CD4-positive, alpha-beta T cell treated with Interferon alpha-2 for 1 hour (primary cell): ENCODE results near the gene CNR1.

Experiments
- DNase-seq, 2 donors: peaks; one replicate each; pipeline ENCODE4 v3.0.0-alpha.2; 2020 to 2022

CNR1 gene

DNA sequence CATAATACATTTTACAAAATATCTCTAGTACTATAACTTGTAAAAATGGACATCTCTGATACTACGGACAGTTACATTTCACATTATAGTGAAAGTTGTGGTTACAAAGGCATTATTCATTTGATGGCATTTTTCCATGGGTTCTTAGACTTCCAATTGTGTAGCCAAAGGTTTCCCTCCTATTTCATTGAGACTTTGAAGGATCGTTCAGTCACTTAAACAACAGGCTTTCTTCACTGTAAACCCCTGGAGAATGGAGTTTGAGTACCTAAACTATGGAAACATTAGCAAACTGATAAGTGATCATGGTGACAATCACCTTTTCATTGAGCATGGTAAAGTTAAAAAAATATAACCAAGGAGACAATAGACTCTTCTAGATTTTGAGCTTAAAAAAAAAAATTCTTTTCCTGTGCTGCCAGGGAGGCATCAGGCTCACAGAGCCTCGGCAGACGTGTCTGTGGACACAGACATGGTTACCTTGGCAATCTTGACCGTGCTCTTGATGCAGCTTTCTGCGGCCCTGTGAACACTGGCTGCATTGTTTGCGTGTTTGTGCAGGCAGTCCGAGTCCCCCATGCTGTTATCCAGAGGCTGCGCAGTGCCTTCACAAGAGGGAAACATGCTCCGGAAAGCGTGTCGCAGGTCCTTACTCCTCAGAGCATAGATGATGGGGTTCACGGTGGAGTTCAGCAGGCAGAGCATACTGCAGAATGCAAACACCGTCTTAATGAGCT is 22.6 kb downstream of the CNR1 start:
- DNase-seq = no peak

DNA sequence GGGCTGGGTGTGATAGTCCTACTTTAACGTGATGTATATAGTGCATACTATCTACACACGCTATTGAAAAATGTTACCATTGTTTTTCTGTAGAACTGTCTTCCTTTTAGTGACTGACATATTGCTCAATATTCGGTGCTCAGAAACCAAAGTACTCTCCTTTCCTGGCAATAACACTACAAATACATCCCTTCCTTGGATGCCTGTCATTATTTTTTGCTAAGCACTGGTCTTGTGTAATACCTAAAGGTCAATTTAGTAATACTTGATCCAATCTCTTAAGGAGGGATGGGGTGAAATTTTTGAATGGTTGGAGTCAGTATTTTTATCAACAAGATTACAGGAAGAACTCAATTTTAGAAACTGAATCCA is 23.9 kb downstream of the CNR1 start:
- no peak for DNase-seq

DNA sequence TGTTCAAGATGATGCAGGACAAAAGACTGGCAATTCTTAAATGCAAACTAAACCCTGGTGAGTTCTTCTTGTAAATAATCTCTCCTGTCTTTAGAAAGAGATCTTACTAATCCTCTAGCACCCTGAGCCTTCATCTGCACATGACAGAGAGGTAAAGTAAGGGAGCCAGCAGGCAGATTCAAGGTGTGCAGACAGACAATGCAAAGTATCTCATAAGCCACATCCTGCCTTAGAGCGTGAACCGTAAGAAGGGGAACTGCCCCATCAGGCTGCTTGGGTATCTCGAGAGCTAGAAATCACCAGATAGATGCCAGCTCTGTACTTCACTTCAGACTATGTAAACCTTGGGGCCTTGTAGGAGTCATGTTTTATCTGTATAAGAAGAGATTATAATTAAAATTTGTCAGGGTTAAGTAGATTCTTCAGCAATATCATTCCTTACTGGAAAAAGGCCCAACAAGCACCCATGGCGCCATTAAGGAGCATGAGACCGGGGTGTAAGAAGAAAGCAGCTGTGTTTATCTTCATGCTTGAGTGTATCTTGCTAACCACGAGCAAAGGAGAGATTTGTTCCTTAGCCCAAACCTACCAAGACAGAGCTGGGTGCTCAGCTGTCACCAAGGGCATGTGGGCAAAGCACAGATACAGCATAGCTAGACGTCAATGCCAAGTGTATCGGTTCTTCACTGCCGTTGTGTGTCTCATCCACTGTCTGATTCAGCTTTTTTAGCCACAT is 24.4 kb downstream of the CNR1 start:
- DNase-seq = peak in 1 of 2 donors; percentile 55

DNA sequence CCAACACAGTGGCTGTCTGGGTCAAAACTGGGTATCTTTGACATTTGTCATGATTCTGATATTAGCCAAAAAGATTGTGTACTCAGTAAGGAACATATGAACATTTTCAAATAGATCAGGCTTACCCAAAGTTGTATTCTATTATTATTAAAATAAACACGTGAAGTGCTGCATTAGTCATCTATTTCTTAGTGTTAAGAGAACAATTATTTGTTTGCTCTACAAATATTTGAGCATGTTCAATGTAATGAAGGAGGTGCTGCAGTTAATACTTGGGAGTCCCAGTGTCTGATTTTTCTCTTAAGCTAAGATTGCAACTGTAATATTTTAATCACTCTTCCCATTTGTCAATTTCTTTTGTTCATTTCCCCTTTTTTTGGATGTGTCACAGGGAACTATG is 28.2 kb downstream of the CNR1 start:
- DNase-seq = no peak

DNA sequence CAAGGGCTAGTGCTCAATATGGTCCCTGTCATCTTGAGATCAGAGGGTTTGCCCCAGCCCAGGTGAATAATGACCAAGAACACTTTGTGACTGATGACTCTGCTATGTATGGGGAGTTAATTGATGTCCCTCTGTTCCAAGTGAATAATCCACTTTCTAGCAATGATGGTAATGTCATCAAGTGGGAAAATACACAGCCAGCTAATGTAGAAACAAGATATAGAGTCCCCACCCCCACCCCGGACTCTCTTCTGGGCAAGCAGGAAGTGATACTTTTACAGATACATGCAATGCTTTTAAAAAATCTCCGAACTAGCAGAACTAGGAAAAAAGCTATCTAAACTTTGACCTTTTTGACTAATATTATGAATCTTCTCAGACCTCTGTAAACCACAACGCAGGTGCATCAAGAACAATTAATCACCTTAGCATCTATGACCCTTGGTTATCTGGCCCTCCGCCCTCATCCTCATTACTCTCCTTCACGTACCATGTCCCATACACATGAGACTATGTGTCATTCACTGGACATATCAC is 30.5 kb downstream of the CNR1 start:
- DNase-seq = no peak

DNA sequence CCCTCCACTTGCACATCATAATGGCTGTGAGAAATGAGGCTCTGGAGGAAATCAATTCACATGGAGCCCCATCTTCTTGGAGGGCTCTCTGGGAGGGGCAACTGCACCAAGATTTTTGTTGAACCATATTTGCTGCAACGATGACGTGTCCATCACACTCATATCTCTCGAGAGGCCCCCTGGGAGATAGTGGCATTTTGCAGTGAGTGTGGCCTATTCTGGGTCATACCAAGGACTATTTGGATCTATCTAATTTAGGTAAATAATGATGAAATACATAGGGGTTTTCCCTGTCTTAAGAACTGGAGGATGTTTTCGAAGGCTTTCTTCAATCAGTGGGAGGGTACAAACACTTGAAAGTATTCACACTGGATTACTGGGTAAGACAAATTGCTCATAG is 31.6 kb downstream of the CNR1 start:
- no peak for DNase-seq

DNA sequence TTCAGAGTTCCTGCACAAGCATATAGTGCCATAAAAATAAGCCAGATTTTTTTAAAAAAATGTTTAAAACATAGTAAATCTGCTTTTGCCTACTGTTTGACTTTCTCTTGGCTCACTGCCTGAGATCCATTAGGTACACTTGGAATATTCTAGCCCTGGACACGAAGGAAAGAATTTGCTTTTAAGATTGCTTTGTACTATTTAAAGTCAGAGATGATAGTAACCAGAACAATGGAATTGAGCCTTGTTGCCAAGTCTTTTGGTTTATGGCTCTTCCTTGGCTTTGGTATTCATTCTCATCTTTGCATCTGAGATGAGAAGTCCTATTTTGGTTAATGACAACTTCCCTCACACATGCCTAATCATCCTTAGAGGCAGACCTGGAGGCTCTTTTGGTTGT is 32.4 kb downstream of the CNR1 start:
- DNase-seq = no peak

DNA sequence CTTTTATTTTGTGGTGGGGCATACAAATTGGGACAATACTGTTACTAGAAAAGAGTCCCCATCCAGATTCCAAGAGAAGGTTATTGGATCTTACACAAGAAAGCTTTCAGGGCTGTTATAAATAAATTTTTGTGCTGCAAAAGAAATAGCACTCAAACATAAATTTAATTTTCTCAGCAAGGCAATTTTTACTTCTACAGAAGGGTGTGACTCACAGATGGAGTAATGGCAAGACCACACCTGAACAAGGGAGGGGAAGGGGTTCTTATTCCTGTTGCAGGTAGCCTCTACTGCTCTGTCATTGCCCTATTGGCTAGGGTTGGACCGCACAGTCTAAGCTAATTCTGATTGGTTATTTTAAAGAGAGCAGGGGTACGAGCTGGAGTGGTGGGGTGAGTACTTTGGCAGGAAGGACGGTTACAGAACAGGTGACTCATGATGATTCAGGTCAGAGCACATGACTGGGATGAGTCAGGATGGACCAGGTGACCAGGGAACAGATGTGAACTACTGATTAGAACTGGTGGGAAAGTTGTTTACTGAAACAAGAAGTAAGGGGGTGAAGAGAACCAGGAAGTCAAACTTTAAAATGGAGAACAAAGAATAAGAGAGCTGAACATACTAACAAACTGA is 41.1 kb downstream of the CNR1 start:
- no peak for DNase-seq

DNA sequence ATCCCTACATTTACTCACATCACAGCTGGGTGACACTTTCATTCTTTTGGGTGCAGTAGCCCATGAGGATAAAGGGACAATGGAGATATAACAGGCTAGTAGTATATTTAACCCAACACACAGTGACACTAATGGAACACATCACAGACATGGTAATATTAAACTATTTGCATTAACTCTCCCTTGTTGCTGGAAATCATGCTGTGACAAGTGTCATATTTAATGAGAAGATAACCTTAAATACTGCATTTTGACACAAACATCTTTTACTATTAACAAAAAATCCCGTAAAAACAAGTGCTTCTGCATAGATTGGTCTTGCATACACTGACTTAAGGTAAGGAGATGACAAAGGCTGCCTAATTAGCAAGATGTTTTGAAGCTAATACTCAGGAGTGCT is 45.5 kb downstream of the CNR1 start:
- no peak for DNase-seq

DNA sequence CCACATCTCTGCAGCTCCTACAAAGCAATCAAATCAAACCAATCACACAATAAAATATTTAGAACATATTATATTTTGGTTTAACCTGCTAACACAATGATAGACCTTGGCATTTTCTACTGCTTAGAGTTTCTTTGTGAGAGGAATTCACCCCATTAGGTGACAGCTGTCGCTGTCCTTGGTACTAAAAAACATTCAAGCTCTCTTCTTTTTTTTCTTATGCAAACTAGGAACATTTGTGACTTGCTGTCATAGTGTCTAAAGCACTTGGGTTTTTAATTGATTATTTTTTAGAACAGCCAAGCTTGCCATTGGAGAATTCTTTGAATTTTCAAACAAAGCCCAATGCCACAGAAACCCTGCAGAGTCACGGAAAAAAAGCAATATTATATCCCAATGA is 46.4 kb downstream of the CNR1 start:
- no peak for DNase-seq

DNA sequence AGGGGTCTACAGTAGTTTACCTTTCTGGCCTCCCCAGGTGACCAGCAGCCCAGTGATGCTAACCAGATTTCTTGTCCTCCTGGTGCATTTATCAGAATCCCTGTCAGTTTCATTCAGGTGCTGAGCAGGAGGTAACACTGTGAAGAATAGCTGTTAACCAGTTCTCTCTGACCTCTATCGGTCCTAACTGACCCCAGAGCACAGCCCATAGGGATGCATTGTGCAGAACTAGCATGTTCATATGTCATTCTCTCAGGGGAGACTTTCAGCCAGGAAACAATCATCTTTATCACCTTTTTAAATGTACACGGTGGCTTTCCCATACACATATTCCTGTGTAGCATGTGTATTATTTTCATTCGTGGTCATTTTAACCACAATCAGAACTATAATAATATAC is 49.9 kb downstream of the CNR1 start:
- no peak for DNase-seq

DNA sequence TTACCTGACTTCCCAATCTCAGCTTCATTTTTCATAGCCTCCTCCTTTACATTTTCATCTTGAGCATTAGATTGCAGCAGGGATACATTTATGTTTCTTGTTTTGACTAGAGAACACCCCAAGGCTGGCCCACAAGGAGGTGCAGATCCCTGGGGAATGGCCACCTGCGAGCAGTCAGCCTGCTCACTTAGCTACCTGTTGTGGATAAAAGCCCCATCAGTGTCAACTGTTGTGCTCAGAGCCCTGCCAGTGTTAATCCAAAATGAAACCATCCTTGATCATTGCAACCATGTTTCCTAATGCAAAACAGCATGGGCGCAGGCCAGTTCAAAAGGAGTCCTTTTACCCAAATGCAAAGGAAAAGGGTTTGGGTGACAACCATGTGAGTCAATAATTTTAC is 50.8 kb downstream of the CNR1 start:
- no peak for DNase-seq

DNA sequence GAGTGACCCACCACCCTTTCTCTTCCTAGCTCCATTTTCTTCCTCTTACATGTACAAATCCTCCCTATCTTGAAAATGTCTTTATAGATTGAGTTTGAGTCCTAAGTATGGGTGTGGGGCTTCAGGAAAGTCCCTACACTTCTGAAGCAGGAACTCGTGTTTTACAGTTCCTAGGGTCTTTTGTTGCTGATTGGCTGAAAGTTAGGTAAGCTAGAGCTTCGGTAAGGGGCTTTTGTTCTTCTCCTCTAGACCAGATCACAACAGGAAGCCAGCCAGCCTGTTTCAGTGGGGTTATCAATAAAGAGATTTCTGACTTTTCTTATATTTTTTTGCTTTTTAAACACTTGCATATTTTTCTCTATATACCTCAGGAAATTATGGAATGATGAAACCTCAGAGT is 51.3 kb downstream of the CNR1 start:
- no peak for DNase-seq

DNA sequence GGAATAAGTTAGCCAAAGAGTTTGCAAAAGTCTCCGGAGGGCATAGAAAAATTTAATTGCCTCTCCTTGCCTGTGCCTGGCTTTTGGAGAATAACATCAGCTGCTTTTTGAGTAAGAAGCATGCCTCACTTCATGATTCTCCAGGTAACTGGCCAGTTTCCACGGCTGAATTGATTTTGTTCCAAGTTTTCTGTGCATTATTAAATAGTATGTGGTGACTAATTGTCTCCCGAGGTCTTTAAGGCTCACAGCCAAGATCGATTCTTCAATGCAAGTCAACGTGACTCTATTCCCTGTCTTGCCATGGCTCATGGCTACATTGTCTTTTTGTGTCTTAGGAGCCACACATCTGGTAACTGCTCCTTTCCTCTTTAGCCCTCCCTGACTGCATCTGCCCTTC is 54.2 kb downstream of the CNR1 start:
- no peak for DNase-seq

DNA sequence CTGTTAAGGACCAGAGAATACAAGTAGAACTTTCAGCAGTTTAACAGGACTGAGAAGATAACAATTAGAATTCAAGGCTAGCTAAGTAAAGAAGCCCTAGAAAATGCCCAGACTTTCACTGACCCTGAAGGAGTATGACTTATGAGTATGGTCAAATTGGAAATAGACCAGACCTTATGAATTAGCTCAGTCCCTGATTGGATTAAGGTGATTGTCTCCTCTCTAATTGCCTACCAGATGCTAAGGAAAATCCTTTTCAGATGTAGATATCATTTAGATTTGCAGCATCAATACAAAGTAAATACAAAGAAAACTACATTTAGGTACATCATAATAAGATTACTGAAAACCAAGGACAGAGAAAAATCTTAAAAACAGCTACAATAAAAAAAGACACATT is 58.9 kb downstream of the CNR1 start:
- DNase-seq = no peak

DNA sequence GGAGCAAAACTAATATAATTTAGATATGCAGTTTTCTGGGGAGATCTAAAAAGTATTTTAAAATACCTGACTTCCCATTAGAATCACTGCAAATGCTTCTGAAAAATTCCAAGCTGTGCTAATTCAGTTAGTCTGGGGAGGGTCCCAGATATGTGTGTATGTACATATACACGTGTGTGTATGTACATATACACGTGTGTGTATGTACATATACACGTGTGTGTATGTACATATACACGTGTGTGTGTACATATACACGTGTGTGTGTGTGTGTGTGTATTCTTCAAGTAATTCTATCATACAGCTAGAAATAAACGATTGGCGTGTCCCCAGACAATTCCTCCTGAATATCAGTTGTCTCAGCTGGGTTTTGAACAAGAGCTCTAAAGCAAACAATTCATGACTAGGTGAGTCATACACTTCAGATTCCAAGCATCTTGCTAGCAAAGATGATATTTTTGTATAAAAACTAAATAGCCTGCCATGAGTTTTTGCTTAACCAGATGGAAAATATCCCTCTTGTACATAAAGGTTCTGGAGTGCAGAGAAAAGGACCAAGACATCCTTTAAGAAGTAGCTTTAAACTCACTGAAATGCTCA is 60.3 kb downstream of the CNR1 start:
- no peak for DNase-seq
